AG09309 (cell line): ENCODE results near the gene CDKN2AIPNL.

Experiments used
- DNase-seq: peaks from one replicate; pipeline ENCODE4 v3.0.0-alpha.2; 2010; ENCODE audit warnings: low read depth
- H3K4me3 ChIP-seq: 2 replicates; pipeline ENCODE4 v1.5.1; 2011; ENCODE audit warnings: mild to moderate bottlenecking, low read depth, low read length, moderate library complexity; ENCODE audit not compliant: control insufficient read depth
- CTCF ChIP-seq: IDR thresholded peaks from 2 replicates; pipeline ENCODE4 v1.5.1; 2011; ENCODE audit warnings: mild to moderate bottlenecking, low read depth, low read length, inconsistent platforms; ENCODE audit not compliant: insufficient read depth, control insufficient read depth; ENCODE audit errors: missing control alignments

CDKN2AIPNL gene

DNA sequence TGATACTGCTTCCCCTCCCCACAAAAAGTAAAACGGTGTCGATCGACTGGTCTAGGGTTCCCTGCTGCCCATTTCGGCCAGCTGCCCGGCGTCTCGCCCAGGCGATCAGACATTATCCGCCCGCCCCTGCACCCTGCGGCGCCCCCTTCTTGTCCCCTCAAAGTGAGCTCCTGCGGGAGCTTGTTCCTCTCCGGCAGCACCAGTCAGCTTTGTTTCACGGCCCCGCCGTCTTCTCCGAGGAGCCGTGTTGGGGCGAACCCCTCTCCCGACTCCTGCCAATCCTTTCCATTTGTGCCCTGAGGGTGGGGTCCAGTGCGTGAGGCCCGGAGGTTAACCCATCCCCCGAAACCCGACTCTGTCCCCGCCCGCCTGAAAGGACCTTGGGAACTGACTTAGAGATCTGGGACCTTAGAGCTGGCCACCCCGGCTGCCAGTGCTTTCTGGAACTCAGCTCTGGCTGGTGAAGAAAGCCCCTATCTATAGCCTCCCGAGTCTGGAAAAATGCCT, 39.8 kb downstream of the CDKN2AIPNL start:
- no peak for DNase-seq
- TF ChIP-seq CTCF = no peak
- H3K4me3 ChIP-seq = peak overlapping the region; percentile 92

DNA sequence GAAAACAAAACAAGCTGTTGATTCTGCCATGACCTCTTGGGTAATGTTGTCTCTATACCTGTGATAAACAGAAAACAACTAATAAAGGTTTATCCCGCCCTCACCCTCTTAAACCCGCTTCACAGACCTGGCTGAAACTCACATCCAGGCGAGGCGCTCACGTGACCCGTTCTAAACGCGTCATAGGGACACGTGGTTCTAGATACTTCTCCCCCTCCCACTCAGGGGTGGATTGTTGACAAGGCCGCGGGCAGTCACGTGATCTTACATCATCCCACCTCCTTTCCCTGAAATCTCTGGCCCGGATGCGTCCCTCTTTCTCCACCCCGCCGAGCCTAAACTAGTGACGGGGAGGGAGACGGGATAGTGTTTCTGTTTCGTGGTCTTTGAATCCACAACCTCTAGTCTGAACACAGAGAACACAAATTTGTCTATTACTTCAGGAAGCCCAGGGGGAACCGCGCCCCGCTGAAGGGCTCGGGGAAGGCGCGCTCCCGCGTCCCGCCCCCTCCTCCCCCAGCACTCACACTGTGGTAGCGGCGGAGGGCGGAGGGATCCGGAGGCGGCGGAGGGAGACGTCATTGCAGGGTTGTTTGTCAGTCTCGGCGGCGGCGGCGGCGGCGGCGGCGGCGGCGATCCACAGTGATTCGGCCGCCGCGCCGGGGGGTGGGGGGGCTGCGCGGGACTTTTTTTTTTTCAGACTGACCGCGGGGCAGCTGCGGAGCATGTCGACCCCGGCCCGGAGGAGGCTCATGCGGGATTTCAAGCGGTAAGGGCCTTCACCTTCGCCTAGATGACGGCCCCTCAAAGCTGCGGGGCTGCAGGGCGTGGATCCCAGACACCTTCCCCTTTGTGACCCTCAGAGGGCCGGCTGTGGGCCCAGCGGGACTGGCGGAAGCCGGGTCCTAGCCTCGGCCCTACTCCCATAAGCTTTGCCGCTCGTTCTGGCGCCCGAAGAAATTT, 40.5 kb downstream of the CDKN2AIPNL start, which contains the start of gene UBE2B:
Gene UBE2B (plus strand): TSS at position 699 of the 963 bp plus-strand sequence. CDS start 27 bp downstream, at position 726.
- H3K4me3 ChIP-seq = peak within 1 kb of the TSS; percentile 92
- DNase-seq = peak; percentile 99
- no peak for TF ChIP-seq CTCF

DNA sequence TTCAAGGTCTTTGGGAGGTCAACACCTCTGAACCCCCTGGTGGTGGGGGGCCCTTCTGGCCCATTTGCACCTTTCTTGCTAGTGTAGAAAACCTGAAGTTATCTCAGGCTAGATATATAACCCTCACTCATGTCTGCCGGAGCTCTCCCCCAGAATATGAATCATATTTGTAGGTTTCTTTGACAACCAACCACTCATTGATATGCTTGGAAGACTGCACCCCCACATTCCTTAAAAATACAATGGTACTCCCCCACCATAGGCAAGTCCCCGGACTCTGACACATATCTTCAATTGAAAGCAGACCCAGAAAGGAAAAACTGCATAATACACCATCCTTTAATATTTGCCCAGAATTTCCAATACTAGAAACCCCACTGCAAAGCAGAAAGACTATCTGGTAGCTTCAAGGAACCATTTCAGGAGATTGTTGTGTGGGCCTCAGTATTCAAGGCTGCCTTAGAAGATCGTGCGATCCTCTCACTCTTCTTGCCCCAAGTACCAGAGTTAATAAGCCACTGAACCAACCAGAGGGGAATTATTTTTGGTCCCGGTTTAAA, 41.3 kb downstream of the CDKN2AIPNL start:
- H3K4me3 ChIP-seq = peak overlapping the region; percentile 92
- DNase-seq = no peak
- no peak for TF ChIP-seq CTCF

DNA sequence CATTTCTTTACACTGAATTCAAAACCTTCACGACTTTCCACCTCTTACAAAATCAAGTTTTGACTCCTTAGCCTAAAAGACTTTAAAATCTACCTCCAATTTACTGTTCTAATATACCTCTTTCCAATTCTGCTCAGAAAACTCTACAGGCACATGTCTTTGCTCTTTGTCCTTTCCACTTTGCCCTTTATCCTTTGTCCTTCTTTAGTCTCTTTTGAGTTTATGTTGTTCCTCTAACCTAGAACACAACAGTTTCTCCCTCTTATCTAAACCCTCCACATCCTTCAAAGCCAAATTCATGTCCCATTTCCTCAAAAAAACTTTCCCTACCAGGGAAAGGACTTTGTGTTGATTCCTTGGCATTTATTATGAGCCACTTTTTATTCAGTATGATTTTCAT, 46.1 kb downstream of the CDKN2AIPNL start:
- no peak for TF ChIP-seq CTCF
- no peak overlapping the region for H3K4me3 ChIP-seq
- no peak for DNase-seq

DNA sequence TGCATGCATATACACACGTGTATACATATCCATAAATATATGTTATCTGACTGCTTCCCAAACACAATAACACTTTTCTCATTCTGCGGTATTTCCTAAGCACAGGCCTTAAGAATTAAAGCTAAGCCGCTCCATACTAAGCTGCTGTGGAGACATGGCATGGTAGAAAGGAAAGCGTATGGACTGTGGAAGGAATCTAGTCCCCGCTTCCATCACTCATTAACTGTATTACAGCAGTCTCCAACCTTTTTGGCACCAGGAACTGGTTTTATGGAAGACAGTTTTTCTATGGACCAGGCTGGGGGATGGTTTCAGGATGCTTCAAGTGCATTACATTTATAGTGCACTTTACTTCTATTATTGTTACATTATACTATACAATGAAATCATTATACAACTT, 56.0 kb downstream of the CDKN2AIPNL start:
- no peak for DNase-seq
- H3K4me3 ChIP-seq = no peak overlapping the region
- no peak for TF ChIP-seq CTCF
